ENCODE results near the gene PRTN3.

- no peak for TF ChIP-seq FOXM1 (IDR thresholded peaks at IDR 0.05; ENCODE audit: borderline replicate concordance)
- TF ChIP-seq SP1 (IDR thresholded peaks at IDR 0.05) = no peak
- TF ChIP-seq FOXA1 (IDR thresholded peaks at IDR 0.05) = no peak
- TF ChIP-seq TARDBP (IDR thresholded peaks at IDR 0.05) = no peak
- TF ChIP-seq HDGF (IDR thresholded peaks at IDR 0.05; ENCODE audit: borderline replicate concordance) = no peak
- TF ChIP-seq BHLHE40 (IDR thresholded peaks at IDR 0.05; ENCODE audit: borderline replicate concordance) = no peak
- TF ChIP-seq ELF4 (IDR thresholded peaks at IDR 0.05) = no peak
- TF ChIP-seq CTBP1 (IDR thresholded peaks at IDR 0.05; ENCODE audit: borderline replicate concordance) = no peak
- no peak for TF ChIP-seq ZNF384 (IDR thresholded peaks at IDR 0.05)
- no peak for TF ChIP-seq SUZ12 (IDR thresholded peaks at IDR 0.05)
- no peak for TF ChIP-seq PKNOX1 (IDR thresholded peaks at IDR 0.05)
- no peak for TF ChIP-seq NFRKB (IDR thresholded peaks at IDR 0.05)
- TF ChIP-seq LEF1 (IDR thresholded peaks at IDR 0.05; ENCODE audit: borderline replicate concordance) = no peak
- TF ChIP-seq ARNT (IDR thresholded peaks at IDR 0.05) = no peak
Measured at GRCh38 chr19:807627-808422, 33.0 kb upstream of the PRTN3 start.
